ENCODE results near the gene AKIRIN2.

AKIRIN2 gene

DNA sequence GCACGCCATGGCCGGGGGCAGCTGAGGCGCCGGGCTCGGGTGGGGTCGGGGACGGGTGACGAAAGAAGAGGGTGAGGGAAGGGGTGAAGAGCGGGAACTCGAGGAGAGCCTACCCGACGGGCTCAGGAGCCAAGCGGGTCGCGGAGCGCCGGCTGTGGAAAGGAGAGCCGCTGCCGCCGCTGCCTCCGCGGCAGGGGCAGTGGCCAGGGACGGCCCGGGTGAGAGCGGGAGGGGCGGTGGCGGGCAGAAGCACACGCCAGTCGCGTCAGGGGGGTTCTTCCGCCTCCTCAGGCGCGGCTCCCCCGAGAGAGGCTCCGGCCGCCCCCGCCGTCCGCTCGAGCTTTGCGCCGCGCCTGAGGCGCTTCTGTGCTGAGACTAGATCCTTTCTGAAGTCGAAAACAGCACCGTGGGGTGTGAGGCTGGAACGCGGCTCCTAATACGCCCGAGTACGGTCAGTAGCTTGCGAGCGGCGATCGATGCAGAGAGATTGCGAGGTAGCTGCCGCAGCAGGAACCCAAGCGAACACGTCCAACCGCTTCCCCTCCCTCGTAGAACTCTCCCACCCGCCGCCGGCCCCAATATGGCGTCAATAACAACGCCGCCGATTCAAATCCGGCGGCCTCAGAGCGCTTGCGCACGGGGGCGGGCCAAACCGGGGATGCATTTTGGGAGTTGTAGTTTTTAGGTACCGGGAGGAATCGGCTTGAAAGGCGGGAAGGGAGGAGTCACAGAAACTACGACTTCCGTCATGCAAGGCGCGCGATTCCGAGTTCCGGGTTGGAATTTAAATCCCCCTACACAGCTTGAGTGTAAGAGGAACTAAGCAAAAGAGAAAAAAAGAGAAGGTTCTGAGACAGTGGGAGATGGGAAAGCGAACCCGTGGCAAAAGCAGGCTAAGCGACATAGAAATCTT is at the start of gene AKIRIN2:
Gene AKIRIN2, minus strand, starts transcription at position 558 of the 913 bp plus-strand sequence. Its CDS starts 549 bp downstream, at position 9.
- DNase-seq: peak; percentile 96

DNA sequence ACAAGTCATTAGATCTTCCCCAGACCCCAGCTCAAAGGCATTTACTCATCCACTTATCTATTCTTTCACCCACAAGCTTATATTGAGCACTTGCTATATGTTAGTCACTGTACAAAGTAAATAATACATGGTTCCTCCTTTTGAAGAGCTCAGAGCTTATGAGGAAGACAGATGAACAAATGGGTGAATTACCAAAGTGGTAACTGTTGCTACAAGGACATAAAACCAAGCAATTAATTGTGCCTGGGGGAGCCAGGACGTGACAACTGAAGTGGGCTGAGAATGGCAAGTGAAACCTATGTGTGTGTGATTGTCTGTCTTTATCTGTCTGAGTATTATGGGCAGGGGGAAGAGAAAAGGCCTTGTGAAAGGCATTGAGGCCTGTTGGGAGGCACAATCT is 45.6 kb upstream of the AKIRIN2 start:
- DNase-seq: no peak

DNA sequence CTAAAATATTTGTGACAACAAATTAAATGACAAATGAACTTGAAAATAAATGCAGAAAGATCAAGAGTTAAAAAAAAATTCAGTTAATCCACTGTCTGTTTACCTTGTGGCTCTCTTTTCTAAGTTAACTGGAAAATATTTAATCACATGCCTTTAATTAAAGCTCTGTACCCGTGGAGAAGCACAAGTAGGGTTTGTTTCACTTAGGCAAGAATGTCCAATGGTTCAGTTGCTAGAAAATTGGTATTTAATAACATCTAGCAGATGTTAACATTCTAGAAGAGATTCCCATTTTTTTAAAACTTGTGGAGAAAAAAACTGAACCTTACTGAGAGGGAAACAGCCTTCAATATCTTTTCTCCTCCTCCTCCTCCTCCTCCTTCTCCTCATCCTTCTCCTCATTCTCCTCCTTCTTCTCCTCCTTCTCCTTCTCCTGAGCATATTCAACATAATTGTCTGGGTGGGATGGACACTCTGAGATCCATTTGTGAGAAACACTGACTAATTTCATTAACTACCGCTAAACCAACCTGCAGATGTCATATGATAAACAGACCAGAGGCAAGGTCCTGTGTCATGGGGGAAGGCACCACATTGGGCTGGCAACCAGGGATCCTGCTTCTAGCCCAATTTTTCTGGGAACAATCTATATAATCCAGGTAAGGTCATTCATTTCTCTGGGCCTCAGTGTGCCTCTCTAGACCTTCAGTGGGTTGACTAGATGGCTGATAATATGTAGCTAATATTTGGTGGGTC is 44.1 kb upstream of the AKIRIN2 start:
- no peak for DNase-seq

DNA sequence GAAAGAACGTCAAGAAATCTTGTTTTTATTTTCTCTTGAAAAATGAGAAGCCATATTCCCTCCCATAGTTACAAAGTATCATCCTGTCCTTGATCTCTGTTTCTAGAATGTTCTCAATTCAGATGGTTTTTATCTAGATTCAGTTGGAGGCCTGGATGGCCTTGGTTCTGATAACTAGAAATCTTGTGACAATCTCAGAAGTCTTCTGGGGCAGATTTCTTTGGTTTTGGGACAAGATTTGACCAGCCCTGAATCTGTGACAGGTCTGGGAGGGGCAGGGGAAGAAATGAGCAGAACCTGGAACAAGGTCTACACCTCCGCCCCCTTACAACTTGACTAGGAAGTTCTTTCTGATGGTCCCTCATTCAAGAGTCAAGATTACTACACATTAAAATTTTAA is 41.4 kb upstream of the AKIRIN2 start:
- DNase-seq: no peak

DNA sequence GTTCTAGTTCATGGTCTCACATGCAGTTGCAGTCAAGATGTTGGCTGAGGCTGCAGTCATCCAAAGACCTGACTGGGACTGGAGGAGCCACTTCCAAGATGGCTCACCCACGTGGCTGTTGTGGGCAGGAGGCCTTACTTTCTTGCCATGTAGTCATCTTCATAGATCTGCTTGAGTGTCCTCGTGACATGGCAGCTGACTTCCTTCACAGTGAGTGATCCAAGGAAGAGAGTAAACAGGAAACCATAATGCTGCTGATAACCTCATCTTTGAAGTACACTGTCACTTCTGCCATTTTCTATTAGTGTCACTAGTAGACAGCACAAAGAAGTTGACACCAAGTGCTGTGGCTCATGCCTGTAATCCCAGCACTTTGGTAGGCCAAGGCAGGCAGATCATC is 40.1 kb upstream of the AKIRIN2 start:
- peak; percentile 72 for DNase-seq

DNA sequence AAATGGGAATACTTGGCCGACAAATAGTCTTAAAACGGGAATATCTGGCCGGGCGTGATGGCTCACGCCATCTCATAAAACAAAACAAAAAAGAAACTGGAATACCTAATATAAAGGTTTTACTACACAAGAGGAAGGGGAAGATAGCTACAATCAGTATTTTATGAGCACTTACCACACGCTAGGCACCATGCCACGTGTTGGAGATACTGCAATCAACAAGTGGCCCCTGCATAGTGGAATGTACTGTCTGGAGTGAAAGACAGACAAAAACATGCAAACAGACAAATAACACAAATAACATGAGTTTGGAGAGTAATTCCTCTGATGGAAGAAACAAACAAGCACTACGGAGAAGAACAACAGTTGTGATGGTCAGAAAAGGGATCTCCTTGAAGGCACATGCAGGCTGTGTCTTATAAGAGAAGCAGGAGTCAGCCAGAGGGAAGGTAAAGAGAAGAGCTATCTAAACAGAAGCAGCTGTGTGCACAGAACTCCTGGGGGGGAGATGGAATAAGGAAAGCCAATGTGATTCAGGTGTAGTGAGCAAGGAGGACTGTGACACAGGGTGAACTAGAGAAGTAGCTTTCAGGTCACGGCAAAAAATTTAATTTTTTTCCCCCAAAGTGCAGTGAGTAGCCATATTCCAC is 39.1 kb upstream of the AKIRIN2 start:
- DNase-seq: no peak

DNA sequence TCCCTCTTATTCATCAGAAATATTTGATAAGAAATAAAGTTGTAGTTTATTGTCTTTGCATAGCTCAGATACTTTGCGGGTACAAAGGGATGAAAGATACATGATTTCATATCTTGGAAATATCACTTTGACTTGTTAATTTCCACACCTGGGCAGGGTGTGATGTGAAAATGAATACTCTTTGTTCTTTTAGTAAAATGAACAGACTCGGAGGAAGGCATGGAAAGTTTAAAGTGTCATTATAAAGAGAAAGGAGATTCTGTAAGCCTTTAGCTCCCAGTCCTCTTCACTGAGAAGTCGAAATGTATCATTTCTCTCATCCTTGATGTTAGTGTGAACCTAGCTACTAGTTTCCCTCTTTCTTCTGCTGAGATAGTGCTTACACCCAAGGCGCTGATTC is 36.7 kb upstream of the AKIRIN2 start:
- DNase-seq: no peak

DNA sequence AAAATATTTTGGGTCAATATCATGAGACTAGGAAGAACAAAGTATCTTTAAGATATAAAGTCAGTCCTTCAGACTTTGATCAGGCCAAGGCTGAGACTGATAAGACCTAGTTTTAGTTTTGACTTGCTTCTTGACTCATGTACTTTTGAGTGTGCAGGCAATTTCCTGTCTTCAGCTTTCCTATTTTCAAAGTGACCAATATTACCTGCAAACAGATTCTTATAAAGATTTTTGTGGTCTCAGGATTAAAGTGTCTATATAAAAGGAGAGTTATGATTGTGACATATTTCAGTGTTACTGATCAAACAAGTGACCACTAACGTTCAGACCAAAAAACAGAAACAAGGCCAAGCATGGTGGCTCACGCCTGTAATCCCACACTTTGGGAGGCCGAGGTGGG is 36.0 kb upstream of the AKIRIN2 start:
- DNase-seq: no peak

DNA sequence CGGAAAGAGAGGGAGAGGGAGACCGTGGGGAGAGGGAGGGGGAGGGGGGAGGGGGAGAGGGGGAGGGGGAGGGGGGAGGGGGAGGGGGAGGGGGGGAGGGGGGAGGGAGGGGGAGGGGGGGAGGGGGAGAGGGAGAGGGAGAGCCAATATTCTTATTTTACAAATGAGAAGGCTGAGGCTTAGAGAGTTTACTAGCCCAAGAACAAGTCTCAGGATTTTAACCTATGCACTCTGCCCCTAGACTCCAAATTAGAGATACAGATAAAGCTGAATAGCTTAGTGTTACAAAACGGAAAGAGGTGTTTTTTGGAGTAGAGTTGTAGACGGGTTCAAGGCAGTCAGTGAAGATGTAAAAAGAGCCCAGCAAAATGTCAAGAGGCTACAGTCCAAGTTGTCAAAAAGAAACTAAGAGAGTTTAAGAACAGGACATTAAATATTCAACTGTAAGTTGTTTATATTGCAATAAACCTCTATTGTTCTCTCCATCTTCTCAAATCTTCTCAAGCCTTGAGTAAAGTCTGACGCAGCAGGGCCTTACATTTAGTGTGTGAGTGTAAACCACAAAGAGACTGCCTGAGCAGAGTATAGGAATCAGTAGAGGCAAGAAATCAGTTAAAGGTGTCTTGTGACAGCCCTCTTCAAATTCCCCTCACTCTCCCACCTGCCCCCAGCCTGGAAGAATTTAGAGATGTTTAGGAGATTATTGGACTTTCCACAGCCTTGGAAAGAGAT is 34.9 kb upstream of the AKIRIN2 start:
- DNase-seq: no peak

DNA sequence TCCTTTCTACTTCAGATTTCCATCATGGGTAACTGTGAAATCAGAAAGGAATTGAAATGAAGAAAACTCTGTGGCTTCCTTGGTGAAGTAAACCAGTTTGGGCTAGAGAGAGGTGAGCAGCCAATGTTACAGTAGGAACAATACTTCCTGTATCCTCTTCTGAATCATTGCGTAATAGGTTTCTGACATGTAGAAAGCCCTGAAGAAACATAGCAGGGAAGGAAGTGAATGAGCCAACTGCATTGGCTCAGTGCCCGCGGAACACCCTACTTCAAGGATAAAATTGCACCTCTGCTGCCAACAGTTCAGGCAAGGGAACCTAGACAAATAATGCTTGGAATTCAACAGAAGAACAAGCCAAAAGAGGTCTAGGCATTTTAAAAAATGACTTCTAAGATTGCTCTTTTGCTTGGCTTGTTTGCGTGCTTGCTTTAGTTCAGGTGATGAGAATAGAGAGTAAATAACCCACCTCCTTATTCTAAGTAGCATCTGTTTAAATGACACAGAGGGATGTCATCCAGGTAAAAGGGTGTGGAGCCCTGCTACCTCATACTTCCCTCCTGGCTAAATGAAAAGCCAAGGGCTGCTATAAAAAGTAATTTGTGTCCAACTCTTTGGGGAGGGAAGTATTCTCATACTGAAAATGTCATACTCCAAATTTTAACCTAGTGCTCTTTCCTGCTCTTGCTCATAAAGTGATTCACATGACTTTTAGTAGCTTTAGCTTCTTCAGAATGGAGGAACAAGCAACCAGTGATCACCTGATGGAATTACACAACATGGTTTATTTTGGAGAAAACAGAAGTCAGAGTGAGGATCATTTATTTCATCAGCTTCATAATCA is 30.0 kb upstream of the AKIRIN2 start:
- no peak for DNase-seq

DNA sequence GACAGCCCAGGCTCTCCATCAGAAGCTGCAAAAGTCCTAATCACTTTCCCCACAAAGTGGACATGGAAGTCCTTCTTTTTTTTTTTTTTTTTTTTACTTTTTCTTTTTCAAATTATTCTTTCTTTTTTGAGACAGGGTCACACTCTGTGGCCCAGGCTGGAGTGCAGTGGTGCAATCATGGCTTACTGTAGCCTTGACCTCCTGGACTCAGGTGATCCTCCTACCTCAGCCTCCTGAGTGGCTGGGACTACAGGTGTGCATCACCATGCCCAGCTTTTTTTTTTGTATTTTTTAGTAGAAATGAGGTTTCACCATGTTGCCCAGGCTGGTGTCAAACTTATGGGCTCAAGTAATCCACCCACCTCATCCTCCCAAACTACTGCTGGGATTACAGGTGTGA is 29.0 kb upstream of the AKIRIN2 start:
- no peak for DNase-seq

DNA sequence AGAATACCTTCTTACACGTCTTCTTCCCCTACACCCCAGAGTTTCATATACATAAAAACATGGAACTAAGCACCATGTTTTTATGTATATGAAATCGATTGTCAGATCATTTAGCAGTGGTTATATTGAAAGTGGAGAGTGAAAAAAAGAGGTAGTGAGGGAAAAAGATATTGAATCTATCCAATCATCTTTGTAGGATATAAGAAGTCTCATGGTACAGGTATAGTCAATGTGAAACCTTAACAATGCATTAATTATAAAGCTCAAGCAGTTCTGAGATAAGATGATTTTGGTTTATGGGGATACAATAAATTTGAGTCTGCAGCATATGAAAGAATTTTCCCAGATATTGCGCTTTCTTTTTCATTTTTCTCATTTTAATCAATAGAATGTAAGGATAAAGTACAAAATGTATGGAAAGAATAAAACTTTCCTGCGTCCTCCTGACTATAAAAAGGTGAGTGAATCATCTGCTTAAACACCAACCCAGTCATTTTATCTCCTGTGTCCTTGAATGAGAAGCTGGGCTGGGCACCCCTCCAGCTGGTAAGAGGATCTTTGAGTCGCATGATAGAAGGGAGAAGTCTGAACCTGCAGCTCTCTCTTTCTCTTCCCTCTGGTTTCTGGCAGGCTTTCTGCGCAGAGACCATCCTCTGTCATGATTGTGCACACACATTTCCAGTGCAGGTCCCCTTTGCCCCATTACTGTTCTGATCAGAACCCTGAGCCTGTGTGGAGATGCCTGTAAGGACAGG is 28.1 kb upstream of the AKIRIN2 start:
- no peak for DNase-seq

DNA sequence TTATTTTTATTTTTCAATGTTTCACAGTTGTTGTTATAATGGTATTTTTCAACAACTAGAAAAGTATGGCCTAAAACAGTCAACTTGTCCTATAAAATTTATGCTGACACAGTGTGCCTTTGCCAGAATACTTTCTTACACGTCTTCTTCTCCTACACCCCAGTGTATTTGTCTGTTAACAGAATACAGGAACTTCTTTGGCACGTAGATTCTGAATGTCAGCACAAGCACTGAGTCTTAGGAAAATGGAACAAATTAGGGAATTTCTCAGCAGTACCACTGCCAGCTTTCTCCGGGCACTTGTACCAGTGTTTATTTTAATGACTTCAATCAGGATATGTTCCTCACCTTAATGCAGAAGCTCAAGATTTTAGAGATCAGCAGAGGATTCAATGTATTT is 26.7 kb upstream of the AKIRIN2 start:
- no peak for DNase-seq

DNA sequence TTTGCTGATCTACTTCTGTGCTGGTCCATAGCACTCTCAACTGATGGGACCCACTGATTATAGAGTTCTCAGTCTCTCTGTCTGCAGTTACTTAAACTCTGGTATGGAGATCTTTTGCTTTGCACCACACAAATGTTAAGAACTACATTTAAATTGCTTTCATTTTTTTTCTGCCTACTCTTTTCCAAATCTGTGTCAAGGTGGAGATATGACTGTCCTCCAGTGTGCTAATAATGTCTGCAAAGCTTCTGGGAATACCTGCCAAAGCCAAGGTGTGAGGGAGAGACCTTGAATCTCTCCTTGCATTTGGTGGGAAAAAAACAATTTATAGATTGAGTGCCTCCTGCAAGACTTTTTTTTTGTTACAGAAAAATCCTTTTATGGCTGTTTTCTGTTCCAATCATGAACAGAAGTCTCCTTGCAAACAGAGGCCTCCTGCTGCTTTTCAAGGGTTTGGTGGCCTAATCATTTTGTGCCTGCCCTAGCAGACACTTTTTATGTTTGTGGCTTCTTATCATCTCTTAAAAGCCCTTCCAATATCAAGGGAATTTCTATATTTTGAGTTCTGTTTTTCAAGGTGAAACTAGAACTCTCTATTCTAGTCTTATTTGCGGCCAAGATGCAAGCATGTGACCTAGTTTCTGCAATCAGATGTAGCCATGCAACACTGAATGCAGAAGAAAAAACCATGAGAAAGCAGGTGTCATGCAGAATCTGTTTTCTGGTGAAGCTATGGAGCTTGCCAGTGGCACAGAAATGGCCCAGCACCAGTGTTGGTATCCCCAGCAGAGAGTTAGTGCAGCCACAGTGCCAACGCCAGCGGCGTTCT is 23.2 kb upstream of the AKIRIN2 start:
- DNase-seq: no peak

DNA sequence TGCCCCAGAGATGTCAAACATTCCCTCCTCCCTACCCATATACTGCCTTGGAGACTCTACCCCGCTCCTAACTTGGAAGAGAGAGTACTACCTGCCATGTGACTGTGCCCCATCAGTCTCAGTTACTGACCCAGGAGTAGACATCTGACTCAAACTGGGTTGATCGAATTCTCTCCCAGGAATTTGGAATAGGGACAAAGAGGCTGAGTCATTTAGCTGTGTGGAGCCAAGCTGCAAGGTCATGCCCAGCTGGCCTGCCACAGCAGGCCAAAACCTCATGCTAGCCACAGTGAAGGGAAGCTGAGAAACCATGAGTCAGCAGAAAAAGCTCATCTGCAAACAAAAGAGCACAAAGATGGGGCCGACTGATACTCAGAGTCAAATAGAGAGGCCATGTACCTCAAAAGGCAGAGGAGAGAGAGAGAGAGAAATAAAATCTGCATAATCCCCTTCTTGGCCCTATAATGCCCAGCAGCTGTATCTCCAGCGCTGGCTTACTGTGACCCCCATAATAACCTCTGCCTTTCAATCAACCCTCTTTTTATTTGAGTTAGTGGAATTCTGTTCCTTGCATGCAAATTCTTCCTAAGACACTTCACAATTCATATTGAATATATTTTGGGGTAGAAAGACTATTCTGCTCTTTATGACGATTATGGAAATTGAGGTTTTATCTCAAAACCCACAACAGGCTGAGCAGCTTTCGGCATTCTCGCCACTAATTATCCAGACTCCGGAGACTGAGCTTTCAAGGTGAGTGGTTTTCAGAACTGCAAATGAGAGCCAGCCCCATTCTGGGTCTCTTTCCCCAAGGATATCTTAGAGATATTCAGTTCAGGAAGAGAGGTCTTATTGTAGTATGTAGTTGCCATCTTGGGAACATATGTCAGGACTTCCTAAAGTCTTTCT is 21.4 kb upstream of the AKIRIN2 start:
- no peak for DNase-seq

DNA sequence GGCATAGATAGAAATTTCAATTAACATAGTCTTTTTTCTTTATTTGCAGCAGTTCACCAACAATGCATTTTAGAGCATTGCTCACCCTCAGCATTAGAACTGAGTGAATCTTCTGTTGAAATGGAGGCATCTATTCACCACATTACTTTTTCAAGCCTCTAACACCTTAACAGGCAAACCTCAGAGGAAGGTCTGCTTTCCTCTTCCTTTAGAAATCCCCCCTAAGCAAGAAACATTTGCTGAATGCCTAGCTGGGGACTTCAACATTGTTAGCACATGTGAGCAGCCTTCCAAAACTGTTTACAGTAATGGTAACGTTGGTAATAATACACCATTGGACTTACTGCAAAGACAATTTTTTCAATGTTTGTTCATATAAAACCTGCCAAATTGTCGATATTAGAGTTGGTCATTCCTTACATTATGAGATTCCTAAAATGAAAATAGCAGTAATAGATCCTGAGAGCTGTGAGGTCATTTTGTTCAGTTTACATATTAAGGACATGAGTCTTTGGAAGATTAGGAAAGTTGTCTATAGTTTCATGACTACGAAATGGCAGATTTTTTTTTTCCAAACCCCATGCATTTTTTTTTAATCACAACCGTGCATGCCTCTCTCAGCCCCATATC is 20.6 kb upstream of the AKIRIN2 start:
- DNase-seq: no peak

DNA sequence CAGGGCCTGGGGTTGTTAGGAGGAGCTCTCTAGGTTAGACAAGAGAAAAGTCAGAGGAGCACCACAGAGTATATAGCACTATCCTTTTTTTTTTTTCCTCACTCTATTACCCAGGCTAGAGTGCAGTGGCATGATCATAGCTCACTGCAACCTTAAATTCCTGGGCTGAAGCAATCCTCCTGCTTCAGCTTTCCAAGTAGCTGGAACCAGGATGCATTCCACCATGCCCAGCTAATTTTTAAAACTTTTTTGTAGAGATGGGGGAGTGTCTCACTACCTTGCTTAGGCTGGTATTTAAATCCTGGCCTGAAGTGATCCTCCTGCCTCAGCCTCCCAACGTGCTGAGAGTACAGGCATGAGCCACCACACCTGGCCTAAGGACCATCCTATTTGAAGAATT is 19.3 kb upstream of the AKIRIN2 start:
- no peak for DNase-seq

DNA sequence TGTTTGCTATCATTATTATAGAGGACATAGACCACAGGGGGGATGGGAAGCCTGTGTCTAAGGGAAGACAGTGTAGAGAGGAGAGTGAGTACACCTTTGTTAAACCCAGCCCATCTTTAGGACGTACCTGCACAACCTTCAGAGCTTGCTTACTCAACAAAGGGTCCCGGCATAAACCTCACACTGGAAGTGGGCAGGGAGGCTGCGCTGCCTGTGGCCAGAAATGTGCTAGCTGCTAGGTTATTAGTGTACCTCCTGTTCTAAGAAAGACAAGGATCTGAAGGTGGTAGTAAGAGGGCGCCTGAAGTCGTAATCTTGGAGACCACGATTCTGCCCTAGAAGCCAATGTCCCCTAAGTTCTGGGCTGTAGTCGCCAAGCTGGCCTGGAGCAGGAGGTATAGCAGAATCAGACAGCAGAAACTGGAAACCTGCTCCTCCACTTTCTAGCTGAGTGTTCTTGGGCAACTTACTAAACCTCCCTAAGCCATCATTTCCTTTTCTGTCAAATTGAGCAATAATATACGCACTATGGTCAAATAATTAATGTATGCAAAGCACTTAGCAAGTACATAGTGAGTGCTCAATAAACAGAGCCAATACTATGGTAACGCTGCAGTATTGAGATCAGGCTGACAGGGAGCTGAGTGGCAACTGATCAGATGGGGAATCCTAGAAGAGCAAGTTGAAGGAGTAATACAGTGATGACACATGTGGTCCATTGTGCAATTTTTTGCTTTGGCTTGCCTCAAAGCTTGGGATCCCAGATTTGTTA is 16.8 kb upstream of the AKIRIN2 start:
- DNase-seq: no peak

Data from stimulated activated CD8-positive, alpha-beta memory T cell treated with anti-CD3 and anti-CD28 coated beads, Interleukin-4, amount 100 ng/mL, for 48 hours (primary cell).